GM08714 (cell line): ENCODE measurements around the gene ERN1.

Experiments used
- H3K4me3 ChIP-seq: fragments of 200-500 bp; sonication (Bioruptor generic); 2 replicates; pipeline ENCODE4 v1.5.1; 2014; ENCODE audit warnings: mild to moderate bottlenecking, low read length, inconsistent platforms
- ZNF274 ChIP-seq: IDR thresholded peaks from 2 replicates; pipeline ENCODE4 v1.6.1; 2012; ENCODE audit warnings: mild to moderate bottlenecking, low read depth, low read length

Gene ERN1

GRCh38 chr17:64083563-64084085 is 46.3 kb downstream of the ERN1 start:
- TF ChIP-seq ZNF274 = no peak
- no peak overlapping the region for H3K4me3 ChIP-seq

- H3K4me3 ChIP-seq = no peak overlapping the region
- TF ChIP-seq ZNF274 = no peak
Observed at GRCh38 chr17:64083093-64083492, 46.9 kb downstream of the ERN1 start.

GRCh38 chr17:64081802-64082799 is 47.8 kb downstream of the ERN1 start:
- TF ChIP-seq ZNF274 = no peak
- H3K4me3 ChIP-seq = peak overlapping the region; percentile 35; the same call in 1 of the 2 replicates

DNA sequence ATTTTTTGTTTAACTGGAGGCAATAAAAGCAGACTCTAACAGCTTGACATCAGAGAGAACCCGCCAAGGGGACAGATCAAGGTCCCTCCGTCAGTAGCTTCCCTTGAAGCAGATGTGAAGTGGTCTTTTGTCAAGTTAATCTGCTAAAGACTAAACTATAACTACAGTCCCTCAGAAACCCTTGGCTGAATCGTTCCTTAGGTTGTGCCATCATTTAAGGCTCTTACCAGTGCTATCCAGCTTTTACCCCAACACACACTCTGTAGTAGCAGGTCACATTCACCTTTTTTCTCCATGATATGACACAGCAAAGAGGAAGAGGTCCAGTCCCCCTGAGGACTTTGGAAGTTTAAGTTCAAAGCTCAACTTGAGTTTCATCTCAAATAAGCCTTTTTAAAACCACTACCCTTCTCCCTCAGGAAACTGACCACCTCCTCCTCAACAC is 49.7 kb downstream of the ERN1 start:
- no peak for TF ChIP-seq ZNF274
- H3K4me3 ChIP-seq = no peak overlapping the region

DNA sequence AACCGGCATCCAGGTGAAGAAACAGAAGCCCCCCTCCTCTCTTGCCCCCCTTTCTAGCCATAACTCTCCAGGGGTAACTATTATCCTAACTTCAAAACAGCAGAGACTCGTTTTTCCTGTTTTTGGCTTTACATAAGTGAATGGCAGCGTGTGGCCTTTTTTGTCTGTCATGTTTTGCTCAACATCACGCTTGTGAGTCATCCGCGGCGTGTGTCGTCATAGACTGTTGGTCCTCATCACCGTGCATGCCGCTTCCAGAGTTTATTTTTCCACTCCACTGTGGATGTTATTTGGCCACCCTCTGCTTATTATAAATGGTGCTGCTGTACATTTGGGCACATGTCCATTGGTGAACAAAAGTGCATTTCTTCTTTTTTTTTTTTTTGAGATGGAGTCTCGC is 52.6 kb downstream of the ERN1 start:
- TF ChIP-seq ZNF274 = no peak
- H3K4me3 ChIP-seq = no peak overlapping the region

- no peak for TF ChIP-seq ZNF274
- peak overlapping the region; percentile 30; the same call in 1 of the 2 replicates for H3K4me3 ChIP-seq
Observed at GRCh38 chr17:64075913-64076312, 54.0 kb downstream of the ERN1 start.

DNA sequence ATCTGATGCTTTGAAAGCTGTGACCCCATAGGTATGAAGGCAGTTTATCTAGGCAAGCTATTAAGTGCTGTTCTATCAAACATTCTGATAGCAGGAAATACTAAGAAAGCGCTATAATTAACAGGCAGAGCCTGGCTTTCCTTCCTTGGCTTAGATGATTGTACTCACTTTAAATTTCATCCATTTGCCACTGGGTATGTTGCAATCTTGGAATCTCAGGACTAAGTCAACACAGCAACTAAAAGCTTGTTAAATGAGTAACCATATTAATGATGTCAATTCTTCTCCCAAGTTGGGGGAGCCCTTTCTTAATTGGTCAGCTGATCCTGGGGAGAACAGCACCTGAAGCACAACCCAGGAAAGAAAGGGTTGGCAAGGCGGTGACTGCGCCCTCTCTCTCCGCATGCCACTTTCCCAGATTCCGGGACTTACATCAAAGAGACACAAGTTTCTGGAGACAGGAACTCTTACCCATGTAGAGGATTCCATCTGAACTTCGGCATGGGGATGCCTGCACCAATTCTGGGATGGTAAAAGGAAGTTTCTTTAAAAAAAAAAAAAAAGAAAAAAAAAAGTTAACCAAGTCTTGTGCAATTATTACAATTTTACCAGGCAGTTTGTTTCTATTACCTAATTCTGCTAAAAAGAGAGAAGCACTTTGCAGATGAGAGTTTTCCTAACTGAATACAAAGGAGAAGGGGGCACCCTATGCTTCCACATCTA is 55.1 kb downstream of the ERN1 start:
- peak overlapping the region; percentile 26; the same call in 1 of the 2 replicates for H3K4me3 ChIP-seq
- no peak for TF ChIP-seq ZNF274

DNA sequence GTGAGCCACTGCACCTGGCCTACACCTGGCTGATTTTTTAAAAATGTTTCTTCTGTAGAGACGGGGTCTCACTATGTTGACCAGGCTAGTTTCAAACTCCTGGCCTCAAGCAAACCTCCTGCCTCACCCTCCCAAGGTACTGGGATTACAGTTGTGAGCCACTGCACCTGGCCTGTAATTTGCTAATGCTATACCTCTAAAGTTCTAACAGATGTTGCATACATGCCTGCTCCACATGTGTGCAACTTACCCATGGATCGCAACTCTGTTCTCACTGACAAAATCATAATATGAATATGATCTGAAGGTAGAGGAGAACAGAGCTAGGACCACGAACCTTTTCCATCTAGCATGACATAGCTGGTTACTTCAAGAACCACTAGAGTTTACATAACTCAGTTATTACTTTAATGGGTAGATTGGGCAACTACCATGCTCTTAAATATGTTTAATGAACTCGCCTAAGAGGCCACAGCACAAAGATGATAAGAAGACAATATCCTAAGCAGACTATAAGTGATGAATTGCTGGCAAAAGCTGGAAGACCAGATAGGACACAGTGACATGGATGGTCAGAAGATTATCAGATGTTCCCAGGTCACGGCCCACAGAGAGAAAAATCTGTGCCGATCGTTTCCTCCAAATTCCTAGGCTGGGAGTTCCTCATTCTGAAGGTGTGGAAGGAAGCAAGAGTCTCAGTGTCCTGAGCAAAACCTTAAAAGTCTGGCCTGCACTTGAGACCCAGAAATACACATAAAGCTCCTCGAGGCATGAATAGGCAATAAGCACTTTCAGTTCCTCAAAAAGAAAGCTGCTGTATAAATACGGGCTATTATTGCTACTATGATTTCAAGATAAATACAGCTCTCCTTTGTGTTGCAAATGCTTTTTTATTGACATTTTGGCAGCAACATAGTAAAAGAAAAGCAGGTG is 55.9 kb downstream of the ERN1 start:
- no peak for TF ChIP-seq ZNF274
- H3K4me3 ChIP-seq = no peak overlapping the region; the same call in 1 of the 2 replicates

DNA sequence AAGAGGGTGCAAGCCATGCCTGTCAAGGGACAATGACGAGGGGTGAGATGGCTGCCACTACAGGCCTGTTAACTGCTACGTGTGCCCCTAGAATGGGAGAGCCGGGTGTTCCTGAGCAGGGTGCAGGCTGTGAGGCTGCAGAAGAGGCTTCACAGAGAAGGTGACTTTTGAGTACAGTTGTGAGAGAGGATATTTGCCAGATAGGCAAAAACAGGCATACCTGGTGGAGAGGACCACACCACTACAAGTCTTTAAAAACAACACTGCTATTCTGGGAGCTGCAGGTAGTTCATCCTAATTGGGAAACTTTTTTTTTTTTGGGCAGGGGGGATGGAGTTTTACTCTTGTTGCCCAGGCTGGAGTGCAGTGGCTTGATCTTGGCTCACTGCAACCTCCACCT is 58.8 kb downstream of the ERN1 start:
- TF ChIP-seq ZNF274 = no peak
- no peak overlapping the region for H3K4me3 ChIP-seq

GRCh38 chr17:64070213-64070612 is 59.7 kb downstream of the ERN1 start:
- TF ChIP-seq ZNF274 = no peak
- H3K4me3 ChIP-seq = no peak overlapping the region

DNA sequence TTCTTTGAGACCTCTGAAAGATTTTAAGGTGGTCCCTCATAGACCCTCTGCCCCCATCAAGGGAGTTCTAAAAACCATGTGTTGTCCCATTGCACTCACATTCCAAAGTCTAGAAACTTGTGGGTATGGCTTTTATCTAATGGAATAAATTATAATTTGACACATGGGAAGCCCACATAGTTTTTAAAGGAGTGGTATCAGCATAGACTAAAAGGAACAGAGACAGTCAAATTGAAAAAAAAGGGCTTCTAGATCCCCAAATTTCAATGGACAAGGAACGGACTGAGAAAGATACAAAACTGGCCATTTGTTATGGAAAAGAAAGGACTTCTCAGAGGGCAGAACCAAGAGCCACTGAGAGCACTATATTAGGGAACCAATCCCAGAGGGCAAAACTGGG is 60.8 kb downstream of the ERN1 start:
- no peak overlapping the region for H3K4me3 ChIP-seq
- no peak for TF ChIP-seq ZNF274

- H3K4me3 ChIP-seq = no peak overlapping the region
- no peak for TF ChIP-seq ZNF274
Observed at GRCh38 chr17:64067657-64068056, 62.3 kb downstream of the ERN1 start.

DNA sequence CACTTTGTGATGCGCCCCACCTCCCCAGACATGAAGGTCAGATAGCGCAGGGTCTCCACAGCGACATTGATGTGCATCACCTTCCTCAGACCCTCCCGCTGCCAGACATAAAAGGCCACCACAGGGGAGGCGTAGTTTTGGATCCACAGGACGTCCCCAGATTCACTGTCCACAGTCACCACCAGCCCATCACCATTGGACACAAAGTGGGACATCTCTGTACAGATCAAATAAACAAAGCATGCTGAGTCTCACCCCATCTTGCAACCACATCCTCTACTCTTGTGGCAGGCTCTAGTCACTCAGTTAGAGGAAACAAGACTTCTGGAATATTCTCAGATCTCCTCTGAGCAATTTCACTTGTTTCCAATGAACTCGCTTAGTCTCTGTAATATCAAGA is 63.2 kb downstream of the ERN1 start:
- H3K4me3 ChIP-seq = no peak overlapping the region
- no peak for TF ChIP-seq ZNF274
